SK-N-SH (cell line): ENCODE measurements around the gene ACSM5. TPM values are rescaled to one million over a fixed set of nuclear protein-coding genes. Genes with fewer than 3 reads are reported as not detected.

Experiments used
- CTCF ChIA-PET: fragments of 300-600, 350-600 bp; formaldehyde crosslinking; extraction: SDS; loops from one replicate; lab custom pipeline; 2021; lab: Yijun Ruan, JAX
- POLR2A ChIA-PET: fragments of 350-600 bp; sonication (Branson Sonifier 250); formaldehyde crosslinking; extraction: SDS; loops from one replicate; lab custom pipeline; 2020; ENCODE audit warnings: antibody characterized with exemption, inconsistent platforms; lab: Yijun Ruan, JAX
- DNase-seq: peaks from one replicate; pipeline ENCODE4 v3.0.0; 2012
- H2AFZ ChIP-seq: fragments of 200-600 bp; sonication (generic); 2 replicates; pipeline ENCODE4 v1.8.1; 2016; ENCODE audit warnings: antibody characterized with exemption, mild to moderate bottlenecking, low read depth
- H3F3A ChIP-seq: fragments of 200-600 bp; sonication (generic); replicated peaks from 2 replicates; pipeline ENCODE3; 2016; ENCODE audit warnings: antibody characterized with exemption, mild to moderate bottlenecking; ENCODE audit not compliant: insufficient read depth
- H3K27ac ChIP-seq, 2 experiments: fragments of 200-500 bp in 1 of 2; fragments of 200-600 bp in 1 of 2; sonication (Bioruptor generic) in 1 of 2; sonication (generic), shearing (Covaris generic) in 1 of 2; 2 replicates each; pipeline versions ENCODE4 v1.5.1 to v1.6.1; 2014 to 2016; ENCODE audit warnings: low read depth in 2 of 2, inconsistent platforms in 1 of 2, low read length in 1 of 2, mild to moderate bottlenecking in 1 of 2, mixed read lengths in 1 of 2
- H3K27me3 ChIP-seq: fragments of 200-600 bp; sonication (generic), shearing (Covaris generic); 2 replicates; pipeline ENCODE4 v1.6.1; 2016; ENCODE audit warnings: mixed run types; ENCODE audit not compliant: insufficient read depth
- H3K36me3 ChIP-seq, 2 experiments: fragments of 200-500 bp in 1 of 2; fragments of 200-600 bp in 1 of 2; sonication (Bioruptor generic) in 1 of 2; sonication (generic) in 1 of 2; replicated peaks in 1 of 2; 2 replicates each; pipeline versions ENCODE3 to v1.5.1; 2014 to 2016; ENCODE audit warnings: low read length in 1 of 2, mild to moderate bottlenecking in 1 of 2; ENCODE audit not compliant: insufficient read depth in 2 of 2, control insufficient read depth in 1 of 2
- H3K4me1 ChIP-seq, 2 experiments: fragments of 200-500 bp in 1 of 2; fragments of 200-600 bp in 1 of 2; sonication (Bioruptor generic) in 1 of 2; sonication (generic), shearing (Covaris generic) in 1 of 2; 2 replicates each; pipeline versions ENCODE4 v1.5.1 to v1.6.1; 2014 to 2016; ENCODE audit warnings: low read depth in 1 of 2, low read length in 1 of 2, mixed run types in 1 of 2; ENCODE audit not compliant: insufficient read depth in 2 of 2, control insufficient read depth in 1 of 2
- H3K4me2 ChIP-seq: fragments of 200-600 bp; sonication (generic), shearing (Covaris generic); 2 replicates; pipeline ENCODE4 v1.6.1; 2017; ENCODE audit warnings: mixed run types
- H3K4me3 ChIP-seq, 2 experiments: fragments of 200-500 bp in 1 of 2; fragments of 200-600 bp in 1 of 2; sonication (Bioruptor generic) in 1 of 2; sonication (generic), shearing (Covaris generic) in 1 of 2; 2 replicates each; pipeline versions ENCODE4 v1.5.1 to v1.8.1; 2014 to 2016; ENCODE audit warnings: low read depth in 2 of 2, inconsistent platforms in 1 of 2, low read length in 1 of 2, mild to moderate bottlenecking in 1 of 2, mixed read lengths in 1 of 2, moderate library complexity in 1 of 2
- H3K79me2 ChIP-seq: fragments of 200-600 bp; sonication (generic); 2 replicates; pipeline ENCODE4 v1.8.1; 2017; ENCODE audit warnings: mild to moderate bottlenecking; ENCODE audit not compliant: insufficient read depth
- H3K9ac ChIP-seq: fragments of 200-600 bp; sonication (generic); 2 replicates; pipeline ENCODE4 v1.6.1; 2017; ENCODE audit warnings: mixed run types
- H3K9me2 ChIP-seq: fragments of 200-600 bp; sonication (generic); 2 replicates; pipeline ENCODE4 v1.6.1; 2017; ENCODE audit warnings: mixed run types
- H3K9me3 ChIP-seq: fragments of 200-600 bp; sonication (generic); 2 replicates; pipeline ENCODE4 v1.6.1; 2017; ENCODE audit warnings: mixed run types, mild to moderate bottlenecking, moderate library complexity
- H4K20me1 ChIP-seq: fragments of 200-600 bp; sonication (generic); 2 replicates; pipeline ENCODE4 v1.6.1; 2017; ENCODE audit warnings: mild to moderate bottlenecking, mixed run types; ENCODE audit not compliant: insufficient read depth
- CTCF ChIP-seq: fragments of 200-600 bp; sonication (generic); IDR thresholded peaks from 2 replicates; pipeline ENCODE4 v1.6.1; 2017; ENCODE audit warnings: antibody characterized with exemption, mild to moderate bottlenecking, moderate library complexity
- ELF1 ChIP-seq: IDR thresholded peaks from 2 replicates; pipeline ENCODE4 v1.4.0; 2012
- EP300 ChIP-seq, 2 experiments: IDR thresholded peaks; 2 replicates each; pipeline versions ENCODE4 v1.4.0 to v1.6.1; 2012; ENCODE audit warnings: borderline replicate concordance in 1 of 2, low read depth in 1 of 2, low read length in 1 of 2
- EZH2phosphoT487 ChIP-seq: fragments of 200-600 bp; sonication (generic); IDR thresholded peaks from 2 replicates; pipeline ENCODE4 v1.6.1; 2017; ENCODE audit warnings: low read depth, mixed run types, mild to moderate bottlenecking, antibody characterized with exemption, moderate library complexity, borderline replicate concordance
- FOSL2 ChIP-seq: IDR thresholded peaks from 2 replicates; pipeline ENCODE4 v1.4.0; 2012; ENCODE audit warnings: low read depth, mild to moderate bottlenecking, moderate library complexity, borderline replicate concordance
- FOXM1 ChIP-seq: IDR thresholded peaks from 2 replicates; pipeline ENCODE4 v1.4.0; 2012; ENCODE audit warnings: low read depth, mild to moderate bottlenecking
- GABPA ChIP-seq: IDR thresholded peaks from 2 replicates; pipeline ENCODE4 v1.4.0; 2012; ENCODE audit warnings: low read depth, mild to moderate bottlenecking
- JUND ChIP-seq: IDR thresholded peaks from 2 replicates; pipeline ENCODE4 v1.4.0; 2012
- MXI1 ChIP-seq: IDR thresholded peaks from 2 replicates; pipeline ENCODE4 v1.6.1; 2012; ENCODE audit warnings: mild to moderate bottlenecking, low read depth, low read length, improper control_type of control experiment
- NRF1 ChIP-seq: IDR thresholded peaks from 2 replicates; pipeline ENCODE4 v1.6.1; 2012; ENCODE audit warnings: low read depth, mild to moderate bottlenecking, low read length
- PBX3 ChIP-seq: IDR thresholded peaks from 2 replicates; pipeline ENCODE4; 2012
- RAD21 ChIP-seq: IDR thresholded peaks from 2 replicates; pipeline ENCODE4 v1.6.1; 2012; ENCODE audit warnings: mild to moderate bottlenecking, low read length
- RCOR1 ChIP-seq: fragments of 150-350 bp; IDR thresholded peaks from 2 replicates; pipeline ENCODE4 v1.6.1; 2017; ENCODE audit warnings: antibody characterized with exemption, low read length
- RFX5 ChIP-seq: IDR thresholded peaks from 2 replicates; pipeline ENCODE4 v1.6.1; 2012; ENCODE audit warnings: mild to moderate bottlenecking, improper control_type of control experiment, low read length
- SIN3A ChIP-seq: IDR thresholded peaks from 2 replicates; pipeline ENCODE4 v1.6.1; 2012; ENCODE audit warnings: low read depth, mild to moderate bottlenecking, low read length, moderate library complexity, borderline replicate concordance
- SMC3 ChIP-seq: IDR thresholded peaks from 2 replicates; pipeline ENCODE4 v1.6.1; 2012; ENCODE audit warnings: low read depth, low read length, improper control_type of control experiment
- USF1 ChIP-seq: IDR thresholded peaks from 2 replicates; pipeline ENCODE4 v1.4.0; 2012; ENCODE audit warnings: low read depth, borderline replicate concordance
- ZBTB33 ChIP-seq: IDR thresholded peaks from 2 replicates; pipeline ENCODE4 v1.4.0; 2012; ENCODE audit warnings: low read depth, borderline replicate concordance
- WGBS: methylation state at CpG from one replicate; pipeline ENCODE4 v1.1.6; 2017; ENCODE audit warnings: low lambda C conversion rate; 5-methylcytosine and 5-hydroxymethylcytosine counted together
- polyA plus RNA-seq, 3 experiments: library from polyadenylated mRNA; depleted of rRNA; stranded (reverse); fragments of >200 nt; gene quantifications; 2 replicates each; pipeline ENCODE4 v1.2.3, GENCODE V29; 2012
- TF ChIP-seq, protein P1 (sequence below): IDR thresholded peaks from 2 replicates; pipeline ENCODE4 v1.4.0; 2012; ENCODE audit warnings: low read depth

Gene ACSM5
- polyA plus RNA-seq, 1 of the 3 experiments (the other 2 are of a cell fraction) = not detected

- Histone ChIP-seq H4K20me1 (no peaks in the 10 kb centered on the region), H3K9me3 (no peaks in the 10 kb centered on the region), H3K27ac (no peak overlapping the region), H3K79me2 (no peaks in the 10 kb centered on the region), H2AFZ (no peak overlapping the region), H3F3A (no peaks in the 10 kb centered on the region), H3K4me3 (no peak overlapping the region), H3K4me2 (no peak overlapping the region), H3K27me3 (no peaks in the 10 kb centered on the region), H3K9me2 (no peaks in the 10 kb centered on the region), H3K4me1 (no peaks in the 10 kb centered on the region), H3K36me3 (no peaks in the 10 kb centered on the region), H3K9ac (no peak overlapping the region)
- 24% methylated on average over 7 of the region's 7 CpGs for WGBS
- POLR2A ChIA-PET = no interaction called here
- CTCF ChIA-PET = interaction anchor here (8.0 kb wide), 1 partner anchor 12 kb away, joined by 61 read pairs; no protein-coding TSS in a partner anchor
- DNase-seq = no peak
- TF ChIP-seq MXI1 (no peak), SMC3 (no peak), EZH2phosphoT487 (no peak), RAD21 (no peak), PBX3 (no peak), NRF1 (no peak), RCOR1 (no peak), RFX5 (no peak)
- TF ChIP-seq, protein P1, sequence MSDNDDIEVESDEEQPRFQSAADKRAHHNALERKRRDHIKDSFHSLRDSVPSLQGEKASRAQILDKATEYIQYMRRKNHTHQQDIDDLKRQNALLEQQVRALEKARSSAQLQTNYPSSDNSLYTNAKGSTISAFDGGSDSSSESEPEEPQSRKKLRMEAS = no peak
Measured at GRCh38 chr16:20397468-20398074, 11.8 kb upstream of the ACSM5 start.

- H3F3A ChIP-seq = no peaks in the 10 kb centered on the region
- no peaks in the 10 kb centered on the region for H3K36me3 ChIP-seq
- no peaks in the 10 kb centered on the region for H3K9me2 ChIP-seq
- no peak overlapping the region for H3K4me2 ChIP-seq
- no peak overlapping the region for H3K27ac ChIP-seq
- H3K27me3 ChIP-seq = no peaks in the 10 kb centered on the region
- WGBS = 25% methylated on average over 3 of the region's 3 CpGs
- no peaks in the 10 kb centered on the region for H3K4me1 ChIP-seq
- no peak overlapping the region for H3K9ac ChIP-seq
- H4K20me1 ChIP-seq = no peaks in the 10 kb centered on the region
- H3K4me3 ChIP-seq = no peak overlapping the region
- H3K9me3 ChIP-seq = no peaks in the 10 kb centered on the region
- no peak overlapping the region for H2AFZ ChIP-seq
- CTCF ChIA-PET = interaction anchor here (8.0 kb wide), 1 partner anchor 14 kb away, joined by 61 read pairs; no protein-coding TSS in a partner anchor
- no peaks in the 10 kb centered on the region for H3K79me2 ChIP-seq
- POLR2A ChIA-PET = no interaction called here
- no peak for DNase-seq
- no peak for TF ChIP-seq ELF1
- TF ChIP-seq EP300 (IDR thresholded peaks at IDR 0.05; ENCODE audit: borderline replicate concordance in 1 of 2, low read depth in 1 of 2, low read length in 1 of 2) = no peak
- no peak for TF ChIP-seq JUND
- TF ChIP-seq FOXM1 = no peak
- TF ChIP-seq FOSL2 = no peak
- TF ChIP-seq ZBTB33 = no peak
- no peak for TF ChIP-seq NRF1
- no peak for TF ChIP-seq USF1
- no peak for TF ChIP-seq CTCF
- TF ChIP-seq, protein P1 = no peak
- TF ChIP-seq RFX5 = no peak
- no peak for TF ChIP-seq GABPA
- no peak for TF ChIP-seq SIN3A
Measured at GRCh38 chr16:20398603-20399002, 10.7 kb upstream of the ACSM5 start.
